NCI-H2107 treated with DMSO at 0.1 percent for 48 hours (cell line): ENCODE data around the gene EPHB1.
"Not testable (repeated sequence)": the region's sequence is repeated elsewhere in the genome, so short reads cannot be mapped to it uniquely, and the experiment has no call there.

ENCODE experiments used
- DNase-seq: peaks from one replicate; lab custom pipeline; 2025; ENCODE audit not compliant: unreplicated experiment; lab: John Stamatoyannopoulos, UW

The EPHB1 gene

DNA sequence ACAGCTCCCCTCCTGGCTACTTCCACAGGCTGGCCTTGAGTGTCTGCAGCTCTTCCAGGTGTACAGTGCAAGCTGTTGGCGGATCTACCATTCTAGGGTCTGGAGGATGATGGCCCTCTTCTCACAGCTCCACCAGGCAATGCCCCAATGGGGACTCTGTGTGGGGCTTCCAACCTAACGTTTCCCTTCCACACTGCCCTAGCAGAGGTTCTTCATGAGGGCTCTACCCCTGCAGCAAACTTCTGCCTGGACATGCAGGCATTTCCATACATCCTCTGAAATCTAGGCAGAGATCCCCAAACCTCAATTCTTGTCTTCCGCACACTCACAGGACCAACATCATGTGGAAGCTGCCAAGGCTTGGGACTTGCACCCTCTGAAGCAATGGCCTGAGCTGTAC lies 438.4 kb downstream of the EPHB1 start:
- DNase-seq = not testable (repeated sequence)

DNA sequence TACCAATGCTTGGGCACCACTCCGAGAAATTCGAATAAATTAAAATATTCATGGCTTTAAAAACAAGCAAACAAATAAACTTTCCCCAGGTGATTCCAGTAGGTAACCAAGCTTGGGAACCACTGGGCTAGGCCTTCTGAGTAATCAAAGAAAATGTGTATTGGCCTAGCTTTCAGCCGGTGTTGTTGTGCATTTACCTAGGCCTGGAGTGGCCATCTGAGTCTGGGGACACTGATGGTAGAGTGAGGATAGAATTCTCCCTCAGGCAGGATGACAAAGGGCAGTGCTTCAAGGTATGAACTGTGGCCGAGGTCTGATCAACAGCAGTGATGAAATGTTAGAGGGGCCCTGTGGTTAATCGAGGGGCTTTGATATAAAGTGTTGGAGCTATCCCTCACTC lies 440.5 kb downstream of the EPHB1 start:
- DNase-seq = no peak

DNA sequence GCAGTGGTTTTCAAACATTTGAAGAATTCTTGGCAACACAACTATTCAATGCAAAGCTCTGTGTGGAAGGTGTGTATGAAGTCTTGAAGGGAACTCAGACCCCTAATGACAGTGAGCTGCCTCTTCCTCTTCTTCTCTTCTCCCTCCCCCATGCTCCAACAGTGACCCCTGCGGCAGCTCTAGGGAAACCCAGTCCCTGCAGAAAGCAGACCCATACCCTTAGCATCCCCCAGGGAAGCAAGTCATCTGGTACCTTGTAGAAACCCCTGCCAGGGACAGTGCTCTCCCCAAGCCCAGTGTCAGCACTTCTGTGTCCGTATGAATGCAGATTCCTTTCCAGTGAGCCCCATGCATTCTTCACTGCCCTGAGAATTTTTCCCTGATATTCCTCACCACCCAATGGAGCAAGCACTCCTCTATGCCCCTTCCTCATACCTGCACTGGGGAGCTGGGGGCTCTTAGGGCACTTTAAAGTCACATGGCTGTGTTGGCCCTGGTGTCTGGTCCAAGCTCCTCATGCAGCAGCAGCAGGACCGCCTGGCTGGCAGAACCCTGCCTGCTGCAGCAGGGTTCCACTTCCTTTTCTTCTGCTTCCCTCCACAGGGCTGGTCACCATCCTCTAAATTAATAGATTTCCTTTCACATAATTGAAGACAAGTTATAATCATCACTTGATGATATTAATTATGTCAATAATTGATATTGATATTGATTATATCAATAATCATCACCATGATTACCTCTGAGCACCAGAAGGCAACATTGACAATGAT lies 442.5 kb downstream of the EPHB1 start:
- no peak for DNase-seq

DNA sequence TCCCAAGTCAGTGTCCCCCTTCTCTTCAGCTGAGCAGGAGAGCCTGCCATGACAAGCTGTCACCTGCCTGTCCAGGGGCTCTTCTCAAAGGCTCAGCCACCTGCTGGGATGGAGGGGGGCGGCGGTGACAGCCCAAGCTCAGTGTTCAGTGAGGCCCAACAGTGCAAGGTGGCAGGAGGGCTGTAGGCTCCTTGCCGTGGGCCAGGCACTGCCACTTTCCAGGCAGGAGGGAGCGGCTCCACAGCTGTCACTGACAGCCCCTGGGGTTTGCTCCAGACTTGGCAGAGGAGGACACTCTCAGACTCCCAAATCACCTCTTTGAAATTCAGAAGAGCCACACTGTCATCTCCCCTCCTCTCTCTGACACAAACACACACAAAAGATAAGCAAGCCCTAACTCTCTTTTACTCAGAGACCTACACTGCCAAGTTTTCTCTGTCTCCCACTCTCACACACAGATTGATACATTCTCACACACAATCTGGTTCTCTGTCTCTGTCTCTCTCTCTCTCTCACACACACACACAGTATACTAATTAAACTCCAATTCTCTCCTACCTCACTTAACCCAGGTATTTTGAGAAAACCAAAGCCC lies 443.3 kb downstream of the EPHB1 start:
- DNase-seq = peak; percentile 29

DNA sequence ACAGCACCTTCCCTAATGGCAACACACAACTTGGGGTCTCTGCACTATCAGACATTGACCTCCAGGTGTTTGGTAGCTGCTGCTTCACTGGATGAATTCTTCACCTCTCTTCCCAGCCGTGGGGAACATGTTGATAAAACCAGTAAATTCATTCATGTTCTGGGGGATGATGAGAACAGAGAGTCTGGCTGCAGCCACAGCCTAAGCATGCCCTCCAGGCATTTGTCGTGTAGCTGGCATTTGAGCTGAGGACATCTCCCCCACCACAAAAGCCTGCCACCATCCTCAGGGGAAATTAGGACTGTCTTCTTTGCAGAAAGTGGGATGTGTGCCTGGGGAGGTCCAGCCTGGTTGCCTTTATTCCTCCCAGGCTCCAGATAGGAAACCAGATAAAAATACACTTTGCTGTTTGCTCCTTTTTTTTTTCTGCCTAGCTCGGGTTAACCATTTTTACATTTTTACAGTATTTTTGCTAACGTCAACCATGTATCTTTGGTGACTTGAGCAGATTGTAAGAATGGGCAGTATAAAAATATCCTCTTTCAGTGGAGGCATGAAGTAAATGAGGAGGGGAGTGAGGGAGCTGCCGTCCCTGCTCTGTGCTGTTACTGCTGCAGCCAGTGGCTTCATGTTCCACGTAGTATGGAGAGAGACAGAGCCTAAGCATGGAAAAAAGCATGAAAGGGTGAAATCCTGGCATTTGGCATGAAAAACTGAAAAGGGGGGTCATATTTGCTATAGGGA lies 444.0 kb downstream of the EPHB1 start:
- no peak for DNase-seq

DNA sequence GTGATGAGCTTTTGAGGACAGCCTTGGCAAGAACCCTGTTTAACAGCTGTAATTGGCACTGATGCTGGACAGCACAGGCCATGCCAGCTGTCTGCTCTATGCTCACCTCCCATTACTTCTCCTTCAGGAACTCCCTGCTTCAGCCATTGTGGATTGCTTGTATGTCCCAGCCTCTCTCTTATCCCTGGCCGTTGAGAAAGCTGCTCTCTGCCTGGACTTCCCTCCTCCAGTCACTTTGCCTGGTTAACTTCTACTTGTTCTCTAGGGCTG lies 444.5 kb downstream of the EPHB1 start:
- no peak for DNase-seq

DNA sequence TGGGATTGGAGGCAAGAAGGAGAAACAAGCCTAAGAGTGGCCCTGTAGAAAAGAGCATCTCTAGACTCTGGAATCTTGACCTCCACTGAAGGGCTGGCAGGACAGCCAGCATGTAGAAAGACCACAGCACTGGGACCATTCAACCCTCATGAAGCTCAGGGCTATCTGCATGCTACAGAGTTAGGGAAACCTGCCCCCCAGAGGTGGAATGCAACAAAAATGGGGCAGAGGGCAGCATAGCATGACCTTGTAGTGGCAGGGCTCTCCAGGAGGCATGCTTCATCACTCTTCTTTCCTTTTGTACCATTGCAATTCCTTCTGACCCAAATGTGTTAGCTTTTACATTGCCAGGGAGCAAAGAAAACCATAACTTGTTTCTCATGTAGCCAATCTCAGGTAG lies 445.4 kb downstream of the EPHB1 start:
- DNase-seq = no peak

DNA sequence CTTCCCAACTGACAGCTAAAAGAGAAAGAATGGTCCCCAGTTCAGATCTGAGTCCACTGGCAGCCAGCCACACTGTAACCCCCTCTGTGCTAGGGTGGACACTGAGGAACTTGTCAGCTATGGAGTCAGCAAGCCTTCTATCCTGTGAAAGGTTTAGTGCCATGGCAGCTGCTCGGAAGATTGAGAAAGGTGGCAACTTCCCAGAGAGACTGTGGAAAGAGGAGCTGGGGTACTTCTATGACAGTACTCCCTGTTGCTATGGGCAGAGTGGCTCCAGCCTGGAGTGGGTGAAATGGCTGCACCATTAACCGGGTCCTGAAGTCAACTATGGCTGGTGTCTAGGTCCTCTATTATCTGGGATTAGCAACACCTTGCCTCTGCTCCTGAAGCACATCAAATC lies 447.2 kb downstream of the EPHB1 start:
- no peak for DNase-seq

DNA sequence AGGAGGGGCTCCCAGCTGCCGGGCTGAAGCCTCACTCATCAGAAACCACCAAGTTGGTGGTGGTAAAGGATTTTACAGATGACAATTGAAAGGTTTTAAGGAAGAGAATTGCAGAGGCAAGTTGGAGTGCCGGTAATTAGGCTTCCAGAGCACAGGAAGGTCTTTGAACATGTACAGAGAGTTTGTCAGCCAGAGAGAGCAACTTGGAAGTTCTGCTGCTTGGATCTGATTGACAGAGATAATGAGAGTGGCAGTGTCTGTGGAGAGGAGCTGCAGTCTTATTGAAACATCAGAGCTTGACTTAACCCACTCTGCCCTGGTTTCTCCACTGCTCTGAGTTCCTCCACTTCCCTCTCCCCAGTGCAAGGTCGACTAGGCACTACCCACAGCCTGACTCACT lies 448.6 kb downstream of the EPHB1 start:
- DNase-seq = peak; percentile 90

DNA sequence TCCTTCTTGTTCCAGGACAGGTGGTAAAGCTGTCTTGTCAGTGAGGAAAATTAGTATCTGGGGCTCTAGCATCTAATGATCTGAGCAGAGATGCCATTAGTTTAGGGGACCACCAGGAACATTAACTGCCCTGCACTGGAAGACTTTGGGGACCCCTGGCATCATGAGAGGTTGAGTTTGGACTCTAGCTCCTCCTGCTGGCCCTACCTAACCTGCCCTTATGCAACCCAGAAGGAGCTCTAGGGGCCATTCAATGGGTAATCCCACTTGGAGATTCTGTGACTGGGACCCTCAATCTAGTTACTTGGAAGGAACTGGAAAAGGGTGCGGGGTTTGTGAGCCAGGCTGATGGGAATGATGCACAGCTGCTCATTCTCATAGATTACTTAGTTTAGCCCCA lies 451.0 kb downstream of the EPHB1 start:
- DNase-seq = no peak

DNA sequence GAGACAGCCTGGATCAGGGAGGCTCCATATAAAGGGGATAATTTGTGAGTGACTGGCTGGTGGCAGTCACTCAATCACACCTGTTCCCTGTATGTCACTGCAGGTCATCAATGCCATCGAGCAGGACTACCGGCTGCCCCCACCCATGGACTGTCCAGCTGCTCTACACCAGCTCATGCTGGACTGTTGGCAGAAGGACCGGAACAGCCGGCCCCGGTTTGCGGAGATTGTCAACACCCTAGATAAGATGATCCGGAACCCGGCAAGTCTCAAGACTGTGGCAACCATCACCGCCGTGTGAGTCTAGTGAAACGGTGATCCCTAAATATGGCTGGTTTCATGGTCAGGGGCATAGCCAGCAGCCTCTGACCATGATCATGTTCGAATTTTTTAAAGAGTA lies 453.2 kb downstream of the EPHB1 start:
- no peak for DNase-seq

DNA sequence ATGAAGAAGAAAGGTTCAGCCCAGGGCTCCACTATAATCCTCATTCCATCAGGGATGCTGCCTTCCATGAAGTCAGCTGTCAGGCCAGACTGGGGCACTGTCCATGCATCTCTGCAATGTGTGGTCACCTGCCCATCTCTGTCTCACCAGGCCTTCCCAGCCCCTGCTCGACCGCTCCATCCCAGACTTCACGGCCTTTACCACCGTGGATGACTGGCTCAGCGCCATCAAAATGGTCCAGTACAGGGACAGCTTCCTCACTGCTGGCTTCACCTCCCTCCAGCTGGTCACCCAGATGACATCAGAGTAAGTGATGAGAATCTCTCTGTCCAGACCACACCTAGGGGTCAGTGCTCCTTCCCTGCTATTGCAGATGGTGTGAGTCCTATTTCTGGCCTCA lies 454.1 kb downstream of the EPHB1 start:
- no peak for DNase-seq

DNA sequence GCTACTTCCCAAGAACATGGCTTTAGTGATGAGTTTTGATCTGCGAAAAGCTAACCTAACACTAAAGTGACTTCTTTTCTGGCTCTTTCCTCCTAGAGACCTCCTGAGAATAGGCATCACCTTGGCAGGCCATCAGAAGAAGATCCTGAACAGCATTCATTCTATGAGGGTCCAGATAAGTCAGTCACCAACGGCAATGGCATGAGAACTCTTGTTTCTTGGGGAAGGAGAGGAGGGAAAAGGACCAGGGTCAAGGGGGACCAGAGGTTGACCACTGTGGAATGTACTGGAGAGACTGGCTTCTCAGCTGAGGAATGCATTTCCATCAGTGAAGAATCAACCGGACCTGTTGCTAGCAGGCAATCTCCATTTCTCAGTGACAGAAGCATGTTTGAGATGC lies 463.9 kb downstream of the EPHB1 start:
- DNase-seq = no peak

DNA sequence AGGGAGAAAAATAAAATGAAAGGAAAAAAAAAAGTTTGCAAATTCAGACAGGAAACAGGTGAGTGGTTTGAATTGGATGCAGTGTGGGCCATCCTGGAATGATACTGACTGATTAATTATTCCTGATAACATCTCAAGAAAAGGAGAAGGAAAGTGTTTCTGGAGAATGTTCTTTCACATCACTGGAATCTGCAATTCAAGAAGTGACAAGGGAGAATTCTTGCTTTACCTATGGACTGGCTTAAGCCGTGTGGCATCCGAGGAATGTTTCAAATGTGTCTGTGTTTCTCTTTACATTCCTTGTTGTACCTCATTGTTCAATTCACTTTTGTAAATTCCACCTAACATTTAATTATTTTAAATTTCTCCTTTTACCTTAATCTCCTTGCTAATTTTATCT lies 465.0 kb downstream of the EPHB1 start:
- DNase-seq = no peak

DNA sequence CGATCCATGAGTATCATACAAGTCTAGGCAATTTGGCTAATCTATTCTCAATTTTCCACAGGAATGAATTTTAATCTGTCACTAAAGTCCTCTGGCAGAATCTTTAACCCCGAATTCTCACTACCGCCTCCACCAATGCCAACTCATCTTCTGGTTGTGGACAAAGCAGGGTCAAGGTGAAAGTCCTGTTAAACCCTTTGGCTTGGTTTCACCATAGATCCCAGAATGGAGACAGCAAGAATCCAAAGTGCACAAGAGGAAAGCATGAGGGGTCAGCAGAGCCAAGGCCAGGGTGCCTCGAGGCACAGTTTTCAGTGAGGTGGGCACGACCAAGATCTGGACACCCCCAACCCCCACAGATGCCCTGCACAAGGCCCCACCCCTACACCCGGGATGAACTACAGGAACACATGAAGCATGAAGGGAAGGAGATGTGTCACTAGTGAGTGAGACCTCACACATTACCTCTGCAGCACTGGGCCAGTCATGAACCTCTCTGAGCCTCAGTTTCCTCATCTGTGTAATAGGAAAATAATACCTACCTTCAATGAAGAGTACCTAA lies 466.2 kb downstream of the EPHB1 start:
- no peak for DNase-seq

DNA sequence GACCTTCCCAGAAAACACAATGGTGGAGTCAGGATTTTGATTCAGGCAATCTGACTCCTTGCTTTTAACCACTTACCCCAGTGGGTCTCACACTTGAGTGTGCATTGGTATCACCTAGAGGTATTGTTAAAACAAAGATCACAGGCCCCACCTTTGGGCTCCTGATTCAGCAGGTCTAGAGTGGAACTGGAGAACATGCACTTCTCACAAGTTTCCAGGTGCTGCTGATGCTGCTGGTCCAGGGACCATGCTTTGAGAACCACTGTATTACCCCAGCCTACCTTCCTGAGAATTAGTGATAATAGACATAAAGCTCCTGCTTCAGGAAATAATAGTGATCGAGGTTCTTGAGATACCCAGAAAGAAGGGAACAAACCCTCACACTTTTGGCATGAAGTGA lies 466.9 kb downstream of the EPHB1 start:
- DNase-seq = no peak

DNA sequence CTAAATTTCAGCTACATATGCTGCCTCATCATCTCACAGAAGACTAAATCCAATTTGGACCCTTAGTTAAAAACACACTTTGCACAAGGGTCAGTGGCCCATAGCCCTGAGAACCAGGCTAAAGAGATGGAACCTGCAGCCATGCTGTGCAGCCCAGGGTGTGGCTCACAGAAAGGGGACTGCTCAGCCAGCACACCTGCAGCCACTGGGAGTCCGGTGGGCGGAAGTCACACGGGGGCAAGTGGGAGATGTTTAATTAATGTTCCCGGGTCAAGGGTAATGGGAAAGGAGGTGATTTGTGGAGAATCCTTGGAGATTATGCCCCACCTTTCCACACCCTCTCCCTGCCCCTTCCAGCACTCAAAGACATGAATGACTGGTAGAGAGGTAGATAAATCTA lies 467.4 kb downstream of the EPHB1 start:
- no peak for DNase-seq

DNA sequence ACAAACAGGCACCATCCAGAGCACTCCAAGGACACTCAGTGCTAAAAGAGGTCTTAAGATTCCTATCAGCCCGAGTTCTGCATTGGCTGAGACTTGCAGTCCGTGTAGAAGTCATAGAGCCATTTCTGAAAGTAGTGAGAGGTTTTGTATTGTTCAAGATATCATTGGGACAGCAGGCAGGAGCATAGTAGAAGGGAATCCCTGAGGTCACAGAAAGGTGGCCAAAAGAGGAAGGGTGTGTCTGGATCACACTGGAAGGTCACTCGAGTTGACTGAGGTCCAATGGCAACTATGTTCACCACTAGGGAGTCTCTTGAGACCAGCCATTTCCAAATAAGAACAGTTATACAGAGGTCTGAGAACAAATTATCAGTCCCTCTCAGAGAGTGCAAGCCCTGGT lies 468.3 kb downstream of the EPHB1 start:
- no peak for DNase-seq

DNA sequence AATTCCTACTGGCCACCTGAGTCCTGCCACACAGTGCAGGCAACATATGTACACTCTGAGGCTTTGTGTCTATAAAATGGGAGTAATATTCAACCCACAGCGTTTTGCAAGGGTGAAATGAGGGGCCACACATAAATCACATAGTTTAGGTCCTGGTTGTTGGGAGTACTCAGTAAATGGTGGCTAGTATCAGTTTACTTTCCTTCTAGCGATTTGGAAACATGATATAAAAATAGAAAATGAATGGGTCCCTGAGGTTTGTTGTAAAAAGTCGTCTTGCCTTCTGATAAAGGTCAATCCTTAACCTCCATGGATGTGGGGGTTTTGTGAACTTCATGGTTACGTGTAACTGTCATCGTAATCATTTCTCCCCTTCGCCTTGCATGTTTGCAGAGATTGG lies 472.4 kb downstream of the EPHB1 start:
- DNase-seq = no peak

DNA sequence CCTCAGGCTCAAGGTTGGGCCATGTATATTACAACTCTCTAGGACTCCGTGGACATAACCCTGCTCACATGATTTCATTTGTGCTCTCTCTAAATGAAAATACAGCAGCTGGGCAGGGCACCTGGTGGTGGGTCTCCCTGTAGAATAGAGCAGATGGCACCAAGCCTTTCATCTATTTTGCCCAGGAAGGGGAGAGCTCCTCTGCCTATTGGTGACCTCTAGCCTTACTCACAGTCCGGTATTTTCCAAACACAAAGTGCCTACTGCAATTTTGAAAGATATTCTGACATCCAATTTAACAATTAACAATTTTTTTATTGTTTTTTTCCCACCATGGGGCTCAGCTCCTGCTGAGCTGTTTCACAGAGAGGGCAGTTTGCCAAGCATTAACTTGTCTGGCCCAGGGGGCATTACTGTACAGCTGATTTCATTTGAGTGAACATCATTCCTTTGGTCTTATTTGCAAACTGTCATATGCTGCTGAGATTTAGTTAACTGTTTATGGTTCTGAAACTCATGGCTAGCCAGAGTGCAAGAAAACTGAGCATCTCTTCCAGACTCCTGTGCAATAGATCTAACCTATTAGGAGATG lies 474.0 kb downstream of the EPHB1 start:
- peak; percentile 12 for DNase-seq

DNA sequence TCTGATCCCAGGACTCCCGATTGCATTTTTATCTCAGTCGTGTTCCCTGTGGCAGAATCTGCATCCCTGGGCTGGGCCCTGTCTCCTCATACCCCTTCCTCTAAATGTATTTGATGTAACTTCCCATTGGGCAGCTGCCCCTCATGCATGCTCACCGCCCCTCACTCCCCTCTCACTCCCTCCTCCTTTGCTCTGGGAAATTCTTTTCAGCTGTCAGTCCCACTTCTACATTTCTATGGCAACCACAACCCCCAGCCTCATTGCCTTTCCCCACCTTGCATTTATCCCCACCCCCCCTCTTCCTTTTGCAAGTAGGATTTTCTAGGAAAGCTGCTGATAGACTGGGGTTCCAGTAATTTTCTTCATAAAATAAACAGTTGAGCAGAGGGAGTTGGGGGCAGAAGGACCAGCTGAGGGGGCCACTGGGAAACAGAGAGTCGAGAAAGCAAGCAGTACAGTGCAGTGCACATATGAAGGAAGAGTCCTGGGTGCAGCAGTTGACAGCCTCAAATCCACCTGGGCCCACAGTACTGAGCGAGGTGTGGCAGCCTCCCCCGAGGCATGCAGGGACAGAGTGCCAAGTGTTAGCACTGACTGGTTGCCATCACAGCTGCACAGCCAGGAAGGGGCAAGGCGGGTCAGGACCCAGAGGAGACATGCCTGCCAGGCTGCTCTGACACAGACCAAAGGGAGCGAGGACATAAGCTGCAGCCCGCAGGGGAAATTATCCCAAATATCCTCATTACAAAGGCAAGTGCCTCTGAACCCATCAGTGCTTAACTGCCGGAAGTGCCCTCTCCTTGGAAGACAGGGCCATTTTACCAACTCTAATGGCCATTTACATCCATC lies 476.3 kb downstream of the EPHB1 start:
- DNase-seq = peak; percentile 78
